K562 (cell line): ENCODE measurements around the gene VASH2. TPM values are rescaled to one million over a fixed set of nuclear protein-coding genes. Genes with fewer than 3 reads are reported as not detected.

Experiments
- ATAC-seq: fragments of 200-7000 bp; cut with Tn5 transposase; 3 replicates; pipeline ENCODE4 v1.9.1; 2020; ENCODE audit warnings: moderate library complexity
- BruUV-seq: library from RNA; stranded (reverse); fragments of 400-500 nt; replicated peaks from 2 replicates; lab custom pipeline; 2021; lab: Mats Ljungman, UMichigan
- CTCF ChIA-PET: fragments of 300-600 bp; formaldehyde crosslinking; extraction: SDS; loops from one replicate; lab custom pipeline; 2021; ENCODE audit warnings: low intra/inter-chr PET ratio; lab: Yijun Ruan, JAX
- POLR2A ChIA-PET: fragments of 300-600, 350-650 bp; sonication (Branson Sonifier 250); formaldehyde crosslinking; extraction: SDS; loops from one replicate; lab custom pipeline; 2021; ENCODE audit warnings: antibody characterized with exemption, inconsistent platforms; lab: Yijun Ruan, JAX
- DNase-seq, 4 experiments: peaks; one replicate each; pipeline versions ENCODE4 v3.0.0 to v3.0.0-alpha.2; 2011 to 2018; ENCODE audit warnings: low spot score in 3 of 4, mixed read lengths in 3 of 4; ENCODE audit errors: extremely low read depth in 1 of 4
- FAIRE-seq: peaks from 2 replicates; lab custom pipeline; 2011; peaks lifted over from hg19 to GRCh38; lab: Jason Lieb, UNC
- H2AFZ ChIP-seq: 2 replicates; pipeline ENCODE4 v1.6.0; 2011; ENCODE audit warnings: low read depth, low read length, control low read depth, inconsistent platforms
- H3K27ac ChIP-seq: fragments of 200-600 bp; 3 replicates; pipeline ENCODE4 v1.8.0; 2011; ENCODE audit warnings: low read depth, mild to moderate bottlenecking, control low read depth, inconsistent platforms, low read length, moderate library complexity, mixed read lengths; ENCODE audit errors: extremely low read depth
- H3K27me3 ChIP-seq, 2 experiments: fragments of 300-600 bp in 1 of 2; 2 replicates in 1 of 2; 3 replicates in 1 of 2; pipeline versions ENCODE4 v1.6.0 to v1.8.0; 2011; ENCODE audit warnings: inconsistent platforms in 2 of 2, low read length in 2 of 2, mild to moderate bottlenecking in 1 of 2, mixed read lengths in 1 of 2, moderate library complexity in 1 of 2; ENCODE audit not compliant: control insufficient read depth in 2 of 2, insufficient read depth in 2 of 2
- H3K36me3 ChIP-seq: fragments of 300-600 bp; 3 replicates; pipeline ENCODE4 v1.8.0; 2011; ENCODE audit warnings: mild to moderate bottlenecking, low read length, inconsistent platforms; ENCODE audit not compliant: control insufficient read depth, insufficient read depth
- H3K4me1 ChIP-seq, 2 experiments: fragments of 200-600 bp in 1 of 2; replicated peaks in 1 of 2; 2 replicates in 1 of 2; 3 replicates in 1 of 2; pipeline versions ENCODE4 v1.5.1 to v1.8.0; 2011; ENCODE audit warnings: inconsistent platforms in 2 of 2, low read length in 2 of 2, mild to moderate bottlenecking in 1 of 2, mixed read lengths in 1 of 2, moderate library complexity in 1 of 2; ENCODE audit not compliant: control insufficient read depth in 2 of 2, insufficient read depth in 2 of 2
- H3K4me2 ChIP-seq: 2 replicates; pipeline ENCODE4 v1.6.1; 2011; ENCODE audit warnings: low read length, control low read depth, inconsistent platforms, mixed read lengths; ENCODE audit not compliant: insufficient read depth
- H3K4me3 ChIP-seq: fragments of 200-600 bp; sonication (generic), shearing (Covaris generic); 2 replicates; pipeline ENCODE4 v1.5.1; 2016; ENCODE audit warnings: control low read depth, inconsistent platforms
- H3K79me2 ChIP-seq: fragments of 200-600 bp; 3 replicates; pipeline ENCODE4 v1.8.0; 2011; ENCODE audit warnings: low read length, inconsistent platforms; ENCODE audit not compliant: control insufficient read depth, insufficient read depth
- H3K9ac ChIP-seq, 2 experiments: 2 replicates each; pipeline versions ENCODE4 v1.6.0 to v1.6.1; 2011; ENCODE audit warnings: low read depth in 2 of 2, low read length in 2 of 2, control low read depth in 1 of 2, inconsistent platforms in 1 of 2, mild to moderate bottlenecking in 1 of 2, mixed read lengths in 1 of 2; ENCODE audit not compliant: insufficient read depth in 1 of 2
- H3K9me1 ChIP-seq: one replicate; pipeline ENCODE4 v1.6.0; 2011; ENCODE audit warnings: inconsistent platforms, mild to moderate bottlenecking, low read length, moderate library complexity; ENCODE audit not compliant: control insufficient read depth, insufficient read depth
- H3K9me3 ChIP-seq: replicated peaks from 2 replicates; pipeline ENCODE4 v1.5.1; 2011; ENCODE audit warnings: low read depth, low read length, inconsistent platforms; ENCODE audit not compliant: control insufficient read depth, insufficient read depth
- H4K20me1 ChIP-seq: replicated peaks from 2 replicates; pipeline ENCODE4 v1.6.1; 2011; ENCODE audit warnings: low read length, inconsistent platforms, mixed read lengths; ENCODE audit not compliant: control insufficient read depth, insufficient read depth
- ARID2 ChIP-seq: fragments of 450-650 bp; IDR thresholded peaks from 2 replicates; pipeline ENCODE4 v1.6.1; 2017; ENCODE audit warnings: antibody characterized with exemption, mild to moderate bottlenecking
- BACH1 ChIP-seq: fragments of 200-800 bp; sonication (Bioruptor generic); IDR thresholded peaks from 2 replicates; pipeline ENCODE4 v1.6.1; 2016; ENCODE audit warnings: missing genetic modification characterization, missing compliant biosample characterization
- DDX20 ChIP-seq: fragments of 450-650 bp; IDR thresholded peaks from 2 replicates; pipeline ENCODE4 v1.6.1; 2016; ENCODE audit warnings: missing genetic modification characterization, low read depth, mild to moderate bottlenecking, missing compliant biosample characterization, moderate library complexity
- DIDO1 ChIP-seq: fragments of 450-650 bp; IDR thresholded peaks from 2 replicates; pipeline ENCODE4 v1.6.1; 2016; ENCODE audit warnings: low read depth, missing biosample characterization, missing genetic modification characterization
- E2F6 ChIP-seq, 2 experiments: IDR thresholded peaks; 2 replicates each; pipeline ENCODE4 v1.6.1; 2011; ENCODE audit warnings: borderline replicate concordance in 1 of 2, control low read depth in 1 of 2, low read depth in 1 of 2, low read length in 1 of 2, mild to moderate bottlenecking in 1 of 2, mixed read lengths in 1 of 2, moderate library complexity in 1 of 2; ENCODE audit not compliant: insufficient read depth in 1 of 2, insufficient read length in 1 of 2, poor library complexity in 1 of 2, severe bottlenecking in 1 of 2; ENCODE audit errors: extremely low read depth in 1 of 2
- ETS2 ChIP-seq: IDR thresholded peaks from 2 replicates; pipeline ENCODE4 v1.6.1; 2016; ENCODE audit warnings: borderline replicate concordance, missing genetic modification characterization, mild to moderate bottlenecking, moderate library complexity, missing compliant biosample characterization; ENCODE audit not compliant: poor library complexity, severe bottlenecking
- HMG20B ChIP-seq: fragments of 250-450 bp; sonication (Bioruptor Pico); IDR thresholded peaks from 2 replicates; pipeline ENCODE4 v1.5.0; 2021; ENCODE audit warnings: mild to moderate bottlenecking
- ILK ChIP-seq: fragments of 450-650 bp; IDR thresholded peaks from 2 replicates; pipeline ENCODE4 v1.6.1; 2016; ENCODE audit warnings: missing genetic modification characterization, low read depth, mild to moderate bottlenecking, missing compliant biosample characterization, moderate library complexity, borderline replicate concordance
- KLF10 ChIP-seq: fragments of 250-450 bp; sonication (Bioruptor Pico); IDR thresholded peaks from 2 replicates; pipeline ENCODE4 v1.6.1; 2021; ENCODE audit warnings: matching md5 sums
- SAFB2 ChIP-seq: fragments of 200-400 bp; formaldehyde crosslinking; IDR thresholded peaks from 2 replicates; pipeline ENCODE4 v1.6.1; 2018; ENCODE audit warnings: borderline replicate concordance, low read length, low read depth, moderate library complexity; ENCODE audit not compliant: severe bottlenecking
- THRAP3 ChIP-seq: fragments of 450-650 bp; IDR thresholded peaks from 2 replicates; pipeline ENCODE4 v1.6.1; 2016; ENCODE audit warnings: mild to moderate bottlenecking, inconsistent platforms, borderline replicate concordance
- TSHZ1 ChIP-seq: fragments of 250-450 bp; sonication (Bioruptor Pico); IDR thresholded peaks from 2 replicates; pipeline ENCODE4 v1.4.0; 2020; ENCODE audit warnings: mild to moderate bottlenecking, moderate library complexity
- YY1 ChIP-seq, 3 experiments: IDR thresholded peaks; 2 replicates each; pipeline ENCODE4 v1.6.1; 2011; ENCODE audit warnings: low read length in 2 of 3, mild to moderate bottlenecking in 2 of 3, moderate library complexity in 2 of 3, borderline replicate concordance in 1 of 3, control low read depth in 1 of 3, low read depth in 1 of 3; ENCODE audit not compliant: insufficient read depth in 3 of 3, insufficient replicate concordance in 2 of 3, control insufficient read depth in 1 of 3, insufficient read length in 1 of 3; ENCODE audit errors: extremely low read depth in 1 of 3
- ZNF23 ChIP-seq: fragments of 250-450 bp; sonication (Bioruptor Pico); IDR thresholded peaks from 2 replicates; pipeline ENCODE4 v1.4.0; 2020; ENCODE audit warnings: mild to moderate bottlenecking
- ZNF507 ChIP-seq: conservative IDR thresholded peaks from 2 replicates; pipeline ENCODE4 v1.6.1; 2017; ENCODE audit warnings: missing genetic modification characterization, missing compliant biosample characterization
- ZNF584 ChIP-seq: fragments of 200-800 bp; sonication (Bioruptor generic); IDR thresholded peaks from 2 replicates; pipeline ENCODE4 v1.6.1; 2016; ENCODE audit warnings: low read depth, mild to moderate bottlenecking, missing genetic modification characterization, missing compliant biosample characterization
- ZSCAN29 ChIP-seq: fragments of 450-650 bp; IDR thresholded peaks from 2 replicates; pipeline ENCODE4 v1.6.1; 2017
- WGBS: fragments of 100-300 bp; shearing (Covaris generic); methylation state at CpG from one replicate; pipeline ENCODE4 v1.1.6; 2016; ENCODE audit warnings: low coverage, mixed read lengths; ENCODE audit not compliant: insufficient coverage; ENCODE audit errors: missing lambda C conversion rate; 5-methylcytosine and 5-hydroxymethylcytosine counted together
- in situ Hi-C: fragments of 300-500 bp; cut with MboI; formaldehyde crosslinking; loops from 4 replicates; pipeline ENCODE4 v1.15.0; 2018; ENCODE audit warnings: inconsistent platforms, mixed read lengths
- intact Hi-C: fragments of 100-400 bp; cut with micrococcal nuclease; formaldehyde crosslinking; loops from 2 replicates; pipeline ENCODE4 v1.14.2; 2022
- polyA plus RNA-seq, 8 experiments: library from polyadenylated mRNA; depleted of rRNA in 4 of 8; stranded (reverse) in 5 of 8; unstranded in 3 of 8; fragments of >200 nt; fragmentation: Nextera tagmentation in 2 of 8; fragmentation: Illumina TruSeq in 1 of 8; extraction: Ambion mirVana in 2 of 8; extraction: Trizol in 1 of 8; gene quantifications; 2 replicates each; pipeline versions ENCODE4 v1.2.1 to v1.2.3, GENCODE V29; 2011 to 2014; ENCODE audit warnings: inconsistent platforms in 1 of 8, missing spikeins in 1 of 8
- total RNA-seq, 7 experiments: library from RNA; depleted of rRNA in 6 of 7; stranded (reverse); fragments of >200 nt in 6 of 7; fragmentation: Illumina TruSeq in 2 of 7; extraction: Trizol in 2 of 7; gene quantifications; 2 replicates each; pipeline versions ENCODE4 v1.2.1 to v1.2.3, GENCODE V29; 2011 to 2021; ENCODE audit warnings: low replicate concordance in 1 of 7

Gene VASH2
- total and polyA plus RNA-seq, 9 of the 15 experiments (the other 6 are each of a cell fraction or from before 2014, with no cell fraction given): 0.04 to 0.40 (median 0.10) TPM; not detected in 1

- H3K9me3 ChIP-seq: 0 out of 2 replicates have a peak, but pooled peaks cover 2% of the 10 kb centered on the region
- H3K9ac ChIP-seq: no peak overlapping the region
- no peaks in the 10 kb centered on the region for H3K79me2 ChIP-seq
- no peak overlapping the region for H3K4me2 ChIP-seq
- no peaks in the 10 kb centered on the region for H3K36me3 ChIP-seq
- POLR2A ChIA-PET: no interaction called here
- H3K27ac ChIP-seq: no peak overlapping the region
- no peaks in the 10 kb centered on the region for H3K9me1 ChIP-seq
- intact Hi-C loops (no loop called here), in situ Hi-C loops (no loop called here)
- BruUV-seq: no TSS peak
- peaks cover 3% of the 10 kb centered on the region; the same call in 1 of the 2 replicates for H4K20me1 ChIP-seq
- no peak overlapping the region for H3K4me3 ChIP-seq
- peaks cover 56 to 91% of the 10 kb centered on the region in 2 experiments for H3K27me3 ChIP-seq
- H2AFZ ChIP-seq: no peak overlapping the region
- 5% methylated on average over 8 of the region's 8 CpGs for WGBS
- FAIRE-seq (no peak), DNase-seq (no peak), ATAC-seq (no peak)
- H3K4me1 ChIP-seq: no peaks in the 10 kb centered on the region
- CTCF ChIA-PET: no interaction called here
- TF ChIP-seq ETS2 (tag): no peak
- no peak for TF ChIP-seq ARID2
- no peak for TF ChIP-seq DDX20 (tag)
- no peak for TF ChIP-seq KLF10 (CRISPR knock-in tag)
- no peak for TF ChIP-seq ZNF23 (CRISPR knock-in tag)
- no peak for TF ChIP-seq DIDO1 (tag)
- TF ChIP-seq TSHZ1: no peak
- TF ChIP-seq ILK (tag): no peak
- no peak for TF ChIP-seq ZNF584 (CRISPR knock-in tag)
- TF ChIP-seq E2F6 (IDR thresholded peaks at IDR 0.05; ENCODE audit: borderline replicate concordance in 1 of 2, extremely low read depth in 1 of 2, insufficient read depth in 1 of 2, insufficient read length in 1 of 2, low read depth in 1 of 2, low read length in 1 of 2, poor library complexity in 1 of 2, severe bottlenecking in 1 of 2): no peak
- TF ChIP-seq BACH1 (tag): no peak
- no peak for TF ChIP-seq ZSCAN29
- no peak for TF ChIP-seq SAFB2
- TF ChIP-seq THRAP3: no peak
- no peak for TF ChIP-seq YY1 (IDR thresholded peaks at IDR 0.05; ENCODE audit: borderline replicate concordance in 1 of 3, control insufficient read depth in 1 of 3, extremely low read depth in 1 of 3, insufficient read depth in 3 of 3, insufficient read length in 1 of 3, insufficient replicate concordance in 2 of 3, low read depth in 1 of 3, low read length in 2 of 3)
- no peak for TF ChIP-seq HMG20B (CRISPR knock-in tag)
- TF ChIP-seq ZNF507 (tag): no peak
Observed at GRCh38 chr1:212973899-212974298, 23.6 kb downstream of the VASH2 start.
